GM12878 (cell line): ENCODE measurements around the gene KATNIP.
A peak's percentile ranks its signal among the peaks of the same experiment; 100 is the strongest.

ENCODE experiments used
- CREM ChIP-seq: IDR thresholded peaks from 2 replicates; pipeline ENCODE4 v1.6.1; 2014; ENCODE audit warnings: antibody characterized with exemption, low read depth
- MXI1 ChIP-seq: fragments of 150-350 bp; IDR thresholded peaks from 2 replicates; pipeline ENCODE4 v1.6.1; 2011; ENCODE audit warnings: low read depth, mild to moderate bottlenecking, inconsistent platforms, low read length, improper control_type of control experiment
- NR2C2 ChIP-seq: IDR thresholded peaks from 2 replicates; pipeline ENCODE4 v1.6.1; 2011; ENCODE audit warnings: borderline replicate concordance, low read depth; ENCODE audit not compliant: control insufficient read depth, insufficient read length
- PAX5 ChIP-seq: IDR thresholded peaks from 2 replicates; pipeline ENCODE4 v1.6.1; 2011; ENCODE audit warnings: low read depth, low read length, borderline replicate concordance
- POLR2AphosphoS5 ChIP-seq: IDR thresholded peaks from 2 replicates; pipeline ENCODE4 v1.6.1; 2011; ENCODE audit warnings: mild to moderate bottlenecking, low read length, inconsistent platforms
- SPI1 ChIP-seq: IDR thresholded peaks from 2 replicates; pipeline ENCODE4 v1.6.1; 2011; ENCODE audit warnings: low read depth, mild to moderate bottlenecking, low read length, moderate library complexity, borderline replicate concordance; ENCODE audit not compliant: insufficient read depth
- TAF1 ChIP-seq: IDR thresholded peaks from 2 replicates; pipeline ENCODE4 v1.6.1; 2011; ENCODE audit warnings: mild to moderate bottlenecking, low read depth, low read length, borderline replicate concordance
- TCF7 ChIP-seq: IDR thresholded peaks from 2 replicates; pipeline ENCODE4 v1.6.1; 2014; ENCODE audit warnings: antibody characterized with exemption, borderline replicate concordance
- USF2 ChIP-seq: IDR thresholded peaks from 2 replicates; pipeline ENCODE4 v1.6.1; 2011; ENCODE audit warnings: low read depth, low read length, improper control_type of control experiment, borderline replicate concordance
- ZBED1 ChIP-seq: IDR thresholded peaks from 2 replicates; pipeline ENCODE4 v1.6.1; 2016; ENCODE audit warnings: borderline replicate concordance
- ZBTB33 ChIP-seq: fragments of 450-650 bp; IDR thresholded peaks from 2 replicates; pipeline ENCODE4 v1.6.1; 2017; ENCODE audit warnings: mild to moderate bottlenecking
- ZNF24 ChIP-seq: fragments of 450-650 bp; IDR thresholded peaks from 2 replicates; pipeline ENCODE4 v1.6.1; 2017; ENCODE audit warnings: antibody characterized with exemption, mild to moderate bottlenecking
- TF ChIP-seq, protein P1 (sequence below), 3 experiments: IDR thresholded peaks in 2 of 3; conservative IDR thresholded peaks in 1 of 3; 2 replicates each; pipeline ENCODE4 v1.5.1; 2011; ENCODE audit warnings: low read depth in 3 of 3, low read length in 3 of 3, mild to moderate bottlenecking in 3 of 3, control low read depth in 2 of 3, moderate library complexity in 2 of 3, inconsistent platforms in 1 of 3, mixed read lengths in 1 of 3; ENCODE audit not compliant: control insufficient read depth in 2 of 3, insufficient read depth in 1 of 3; ENCODE audit errors: extremely low read depth in 1 of 3
- TF ChIP-seq, protein P2 (sequence below): fragments of 450-650 bp; formaldehyde crosslinking; IDR thresholded peaks from 2 replicates; pipeline ENCODE4 v1.5.0; 2022; ENCODE audit warnings: mild to moderate bottlenecking, missing genetic modification characterization

- TF ChIP-seq ZBED1 (no peak), POLR2AphosphoS5 (no peak), USF2 (no peak), MXI1 (no peak), TAF1 (no peak), ZNF24 (0 out of 2 replicates have a peak, but pooled peaks have one; percentile 40), NR2C2 (no peak), ZBTB33 (no peak), PAX5 (no peak), SPI1 (no peak), TCF7 (no peak), CREM (no peak)
- TF ChIP-seq, protein P1, sequence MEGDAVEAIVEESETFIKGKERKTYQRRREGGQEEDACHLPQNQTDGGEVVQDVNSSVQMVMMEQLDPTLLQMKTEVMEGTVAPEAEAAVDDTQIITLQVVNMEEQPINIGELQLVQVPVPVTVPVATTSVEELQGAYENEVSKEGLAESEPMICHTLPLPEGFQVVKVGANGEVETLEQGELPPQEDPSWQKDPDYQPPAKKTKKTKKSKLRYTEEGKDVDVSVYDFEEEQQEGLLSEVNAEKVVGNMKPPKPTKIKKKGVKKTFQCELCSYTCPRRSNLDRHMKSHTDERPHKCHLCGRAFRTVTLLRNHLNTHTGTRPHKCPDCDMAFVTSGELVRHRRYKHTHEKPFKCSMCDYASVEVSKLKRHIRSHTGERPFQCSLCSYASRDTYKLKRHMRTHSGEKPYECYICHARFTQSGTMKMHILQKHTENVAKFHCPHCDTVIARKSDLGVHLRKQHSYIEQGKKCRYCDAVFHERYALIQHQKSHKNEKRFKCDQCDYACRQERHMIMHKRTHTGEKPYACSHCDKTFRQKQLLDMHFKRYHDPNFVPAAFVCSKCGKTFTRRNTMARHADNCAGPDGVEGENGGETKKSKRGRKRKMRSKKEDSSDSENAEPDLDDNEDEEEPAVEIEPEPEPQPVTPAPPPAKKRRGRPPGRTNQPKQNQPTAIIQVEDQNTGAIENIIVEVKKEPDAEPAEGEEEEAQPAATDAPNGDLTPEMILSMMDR (IDR thresholded peaks at IDR 0.05 in 2 of 3, conservative IDR thresholded peaks at IDR 0.05 in 1 of 3; ENCODE audit: control insufficient read depth in 2 of 3, extremely low read depth in 1 of 3, insufficient read depth in 1 of 3, low read depth in 3 of 3, low read length in 3 of 3), result no peak
- TF ChIP-seq, protein P2, sequence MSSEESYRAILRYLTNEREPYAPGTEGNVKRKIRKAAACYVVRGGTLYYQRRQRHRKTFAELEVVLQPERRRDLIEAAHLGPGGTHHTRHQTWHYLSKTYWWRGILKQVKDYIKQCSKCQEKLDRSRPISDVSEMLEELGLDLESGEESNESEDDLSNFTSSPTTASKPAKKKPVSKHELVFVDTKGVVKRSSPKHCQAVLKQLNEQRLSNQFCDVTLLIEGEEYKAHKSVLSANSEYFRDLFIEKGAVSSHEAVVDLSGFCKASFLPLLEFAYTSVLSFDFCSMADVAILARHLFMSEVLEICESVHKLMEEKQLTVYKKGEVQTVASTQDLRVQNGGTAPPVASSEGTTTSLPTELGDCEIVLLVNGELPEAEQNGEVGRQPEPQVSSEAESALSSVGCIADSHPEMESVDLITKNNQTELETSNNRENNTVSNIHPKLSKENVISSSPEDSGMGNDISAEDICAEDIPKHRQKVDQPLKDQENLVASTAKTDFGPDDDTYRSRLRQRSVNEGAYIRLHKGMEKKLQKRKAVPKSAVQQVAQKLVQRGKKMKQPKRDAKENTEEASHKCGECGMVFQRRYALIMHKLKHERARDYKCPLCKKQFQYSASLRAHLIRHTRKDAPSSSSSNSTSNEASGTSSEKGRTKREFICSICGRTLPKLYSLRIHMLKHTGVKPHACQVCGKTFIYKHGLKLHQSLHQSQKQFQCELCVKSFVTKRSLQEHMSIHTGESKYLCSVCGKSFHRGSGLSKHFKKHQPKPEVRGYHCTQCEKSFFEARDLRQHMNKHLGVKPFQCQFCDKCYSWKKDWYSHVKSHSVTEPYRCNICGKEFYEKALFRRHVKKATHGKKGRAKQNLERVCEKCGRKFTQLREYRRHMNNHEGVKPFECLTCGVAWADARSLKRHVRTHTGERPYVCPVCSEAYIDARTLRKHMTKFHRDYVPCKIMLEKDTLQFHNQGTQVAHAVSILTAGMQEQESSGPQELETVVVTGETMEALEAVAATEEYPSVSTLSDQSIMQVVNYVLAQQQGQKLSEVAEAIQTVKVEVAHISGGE (CRISPR knock-in tag), result no peak
Measured at GRCh38 chr16:27539120-27539519, 10.8 kb upstream of the KATNIP start.
